ENCODE measurements around the gene RARB.

Gene RARB

DNA sequence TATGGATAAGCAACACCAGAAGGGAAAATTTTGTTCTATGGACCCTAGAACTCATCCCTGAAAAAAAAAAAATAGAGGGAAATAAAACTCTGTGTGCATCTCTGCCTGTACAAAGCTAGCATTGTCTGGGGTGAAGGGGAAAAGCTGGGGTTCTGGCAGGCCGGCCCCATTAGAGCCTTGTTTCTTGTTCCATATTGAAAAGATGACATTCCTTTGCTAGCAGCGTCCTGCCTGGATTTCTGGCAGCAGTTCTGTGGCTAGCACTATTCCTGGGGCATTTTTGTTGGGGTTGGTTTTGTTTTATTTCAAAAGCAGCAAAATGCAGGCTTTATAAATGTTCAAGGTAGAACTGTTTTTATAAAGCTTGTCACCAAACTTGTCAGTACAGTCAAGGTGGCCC, 45.2 kb downstream of the RARB start:
- no peak for DNase-seq

GRCh38 chr3:25474052-25474451, 46.0 kb downstream of the RARB start:
- DNase-seq = no peak

DNA sequence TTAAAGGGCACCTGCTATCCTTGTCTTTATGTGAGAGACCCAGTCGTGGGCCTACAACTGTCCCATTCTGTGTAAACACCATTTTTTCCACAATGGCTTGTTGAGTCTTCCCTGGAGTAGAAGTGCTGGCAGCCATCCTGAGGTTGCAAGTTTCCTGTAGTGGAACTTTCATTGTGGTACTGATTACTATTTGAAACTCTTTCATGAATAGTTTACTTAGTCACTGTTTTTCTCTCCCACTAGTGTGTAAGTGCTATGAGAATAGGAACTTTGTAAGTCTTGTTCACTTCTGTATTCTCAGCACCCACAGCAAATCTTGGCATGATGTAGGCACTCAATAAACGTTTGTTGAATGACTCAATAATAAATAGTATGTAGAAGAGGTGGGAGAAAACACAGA, 48.6 kb downstream of the RARB start:
- DNase-seq = no peak

GRCh38 chr3:25478211-25478757, 50.2 kb downstream of the RARB start:
- DNase-seq = no peak

GRCh38 chr3:25478964-25479726, 51.1 kb downstream of the RARB start:
- no peak for DNase-seq

- no peak for DNase-seq
Observed at GRCh38 chr3:25479727-25480010, 51.6 kb downstream of the RARB start.

- DNase-seq = no peak
Observed at GRCh38 chr3:25480811-25481210, 52.7 kb downstream of the RARB start.

GRCh38 chr3:25481386-25481785, 53.3 kb downstream of the RARB start:
- no peak for DNase-seq

DNA sequence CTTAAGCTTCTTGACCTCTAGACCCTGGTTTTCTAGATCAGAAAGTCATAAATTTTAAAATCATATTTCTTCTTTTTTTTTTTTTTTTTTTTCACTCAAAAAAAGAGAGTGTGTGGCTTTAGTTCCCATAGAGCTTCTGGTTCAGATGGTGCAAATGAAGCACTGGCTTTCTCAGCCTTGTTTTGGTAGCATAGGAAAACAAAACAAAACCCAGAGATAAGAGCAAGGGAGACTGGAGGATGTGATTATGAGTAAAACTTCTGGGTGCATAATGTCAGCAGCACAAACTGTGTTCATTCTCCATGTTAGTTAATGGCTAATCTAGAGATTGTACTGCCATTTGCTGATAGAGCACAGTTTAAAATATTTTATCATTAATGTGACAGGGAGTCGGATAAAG, 55.4 kb downstream of the RARB start:
- no peak for DNase-seq

DNA sequence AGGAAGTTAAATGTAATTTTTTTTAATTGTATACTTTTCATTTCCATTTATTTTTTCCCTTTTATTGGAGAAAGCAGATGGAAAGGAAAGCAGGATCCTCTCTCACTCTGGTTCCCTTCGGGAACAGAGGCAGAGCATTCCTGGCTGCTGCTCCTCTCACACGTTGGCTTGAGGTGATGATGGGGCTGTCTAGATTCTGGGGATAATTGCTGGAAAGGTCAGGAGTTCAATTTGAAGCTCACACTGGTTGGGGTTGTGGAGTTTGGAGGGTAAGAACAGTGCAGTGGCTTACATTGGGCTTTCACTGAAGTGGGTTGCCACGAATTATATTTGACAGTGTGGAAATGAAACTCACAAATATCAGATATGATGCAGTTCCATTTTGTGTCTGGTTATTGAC, 57.6 kb downstream of the RARB start:
- DNase-seq = no peak

- no peak for DNase-seq
Observed at GRCh38 chr3:25486932-25487331, 58.9 kb downstream of the RARB start.

DNA sequence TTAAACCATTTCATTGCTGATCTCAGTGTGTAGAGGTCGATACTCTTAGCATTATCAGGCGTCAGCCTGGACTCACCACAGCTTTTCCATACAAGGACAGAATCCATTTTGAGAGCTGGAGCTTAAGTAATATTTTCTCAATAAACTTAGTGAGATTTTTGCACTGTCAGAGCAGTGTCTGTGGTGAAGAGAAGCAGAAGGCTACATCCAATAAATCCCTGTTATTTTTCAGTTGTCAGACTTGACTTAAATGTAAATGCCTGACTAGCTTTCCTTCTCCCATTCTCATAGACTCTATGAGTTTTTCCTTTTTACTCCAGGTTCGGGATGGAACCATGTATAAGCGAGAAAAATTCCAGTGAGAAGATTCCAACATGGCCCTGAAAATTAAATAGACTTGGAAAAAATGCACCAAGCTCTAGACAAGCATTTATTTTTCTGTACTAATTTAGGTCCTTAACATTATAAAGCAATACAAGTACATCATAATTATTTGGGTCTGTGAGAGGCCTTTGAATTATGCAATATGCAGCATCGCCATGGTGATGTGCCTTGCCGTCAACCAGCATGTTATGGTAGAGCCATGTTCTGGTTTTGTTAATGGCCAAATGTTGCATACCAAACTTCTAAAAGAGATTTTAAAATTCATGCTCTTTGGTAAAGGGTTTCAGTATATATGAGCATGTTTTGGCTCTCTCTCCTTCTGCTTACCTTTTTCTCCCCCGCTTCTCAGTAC, 62.0 kb downstream of the RARB start:
- DNase-seq = no peak

DNA sequence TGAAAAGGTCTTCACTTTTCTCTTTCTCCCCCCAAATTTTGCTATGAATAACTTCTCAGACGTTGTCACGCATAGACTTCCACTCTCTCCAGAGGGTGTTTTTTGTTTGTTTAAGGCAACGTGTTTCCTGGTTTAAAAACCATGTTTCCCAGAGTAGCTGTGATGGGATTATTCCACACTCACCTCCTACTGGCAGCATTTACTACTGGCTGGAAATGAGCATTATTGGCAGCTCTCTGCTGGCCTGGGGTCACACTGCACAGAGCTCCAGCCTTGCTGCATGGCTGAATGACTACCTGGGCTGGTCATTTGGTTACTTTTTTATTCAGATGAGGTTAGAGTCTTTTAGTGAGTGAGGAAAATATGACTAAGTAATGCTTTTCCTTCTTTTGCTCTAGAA, 65.2 kb downstream of the RARB start:
- DNase-seq = no peak

DNA sequence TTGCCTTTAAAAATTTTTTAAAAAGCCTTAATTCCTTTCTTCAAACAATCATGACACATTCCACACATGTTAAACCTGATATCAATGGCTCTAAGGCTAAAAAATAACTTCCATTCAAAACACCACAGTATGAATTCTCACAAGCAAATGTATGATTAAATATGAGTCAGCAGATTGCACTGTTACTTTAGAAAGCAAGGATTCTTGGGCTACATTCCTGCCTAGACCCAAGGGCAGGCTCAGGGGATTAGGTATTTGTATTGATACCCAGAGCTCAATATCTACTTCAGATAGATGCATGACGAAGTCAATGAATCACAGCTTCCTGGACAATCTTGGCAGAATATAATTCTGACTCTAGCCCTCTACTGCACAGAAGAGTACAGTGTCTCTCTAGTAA, 65.7 kb downstream of the RARB start:
- no peak for DNase-seq

DNA sequence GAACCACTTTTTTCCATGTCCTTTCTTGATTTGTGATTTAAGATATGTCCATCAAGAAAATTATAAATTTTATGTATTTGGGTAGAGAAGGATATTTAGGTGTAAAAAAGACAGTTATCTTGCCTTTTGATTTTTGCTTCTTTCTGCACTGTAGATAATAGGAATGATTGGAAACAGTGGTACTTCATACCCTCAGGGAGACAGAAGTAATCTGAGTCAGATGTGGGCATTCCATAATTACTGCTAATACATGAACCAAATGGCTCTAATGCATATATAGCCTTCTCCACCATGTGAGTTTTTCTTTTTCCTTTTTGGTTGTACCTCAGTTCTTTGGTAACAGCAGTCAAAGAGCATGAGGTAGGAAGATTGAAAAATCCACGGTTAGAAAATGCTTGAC, 67.2 kb downstream of the RARB start:
- no peak for DNase-seq

DNA sequence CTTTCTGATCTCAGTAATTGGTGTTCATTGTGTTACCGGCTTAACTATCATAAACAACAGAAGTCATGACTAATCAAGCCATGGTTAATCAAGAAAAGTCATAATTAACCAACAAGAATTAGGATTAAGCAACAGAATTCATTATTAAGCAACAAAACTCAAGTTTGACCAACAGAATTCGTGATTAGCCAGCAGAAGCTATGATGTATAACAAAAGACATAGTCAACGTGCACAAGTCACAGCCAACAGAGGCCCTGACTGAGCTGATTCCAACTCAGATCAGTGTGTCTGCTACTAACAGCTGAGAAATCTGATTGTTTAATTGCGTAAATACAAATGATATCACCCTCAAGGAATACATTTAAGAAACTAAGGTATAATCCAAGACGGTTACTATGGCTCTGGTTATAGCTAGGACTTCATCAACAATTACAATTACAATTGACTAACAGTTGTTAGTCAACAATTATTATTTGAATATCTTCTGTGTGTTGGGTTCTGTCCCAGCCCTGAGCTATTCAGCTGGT, 67.7 kb downstream of the RARB start:
- no peak for DNase-seq

DNA sequence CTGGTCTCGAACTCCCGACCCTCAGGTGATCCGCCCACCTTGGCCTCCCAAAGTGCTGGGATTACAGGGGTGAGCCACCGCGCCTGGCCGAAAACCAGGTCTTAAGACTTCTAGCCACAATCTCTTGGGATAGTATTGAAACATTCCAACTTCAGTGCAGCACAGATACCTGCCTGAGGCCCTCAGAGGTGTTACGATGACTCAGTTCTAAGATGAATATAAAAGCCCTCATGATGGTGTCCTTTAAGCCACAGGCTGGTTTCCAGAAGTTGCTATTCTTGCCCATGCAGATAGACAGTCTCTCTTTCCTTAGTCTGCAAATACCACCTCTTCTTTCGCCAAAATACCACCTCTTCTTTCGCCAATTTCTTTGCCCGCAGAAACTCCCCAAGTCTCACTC, 69.0 kb downstream of the RARB start:
- no peak for DNase-seq

GRCh38 chr3:25500706-25501210, 72.7 kb downstream of the RARB start:
- DNase-seq = no peak

DNA sequence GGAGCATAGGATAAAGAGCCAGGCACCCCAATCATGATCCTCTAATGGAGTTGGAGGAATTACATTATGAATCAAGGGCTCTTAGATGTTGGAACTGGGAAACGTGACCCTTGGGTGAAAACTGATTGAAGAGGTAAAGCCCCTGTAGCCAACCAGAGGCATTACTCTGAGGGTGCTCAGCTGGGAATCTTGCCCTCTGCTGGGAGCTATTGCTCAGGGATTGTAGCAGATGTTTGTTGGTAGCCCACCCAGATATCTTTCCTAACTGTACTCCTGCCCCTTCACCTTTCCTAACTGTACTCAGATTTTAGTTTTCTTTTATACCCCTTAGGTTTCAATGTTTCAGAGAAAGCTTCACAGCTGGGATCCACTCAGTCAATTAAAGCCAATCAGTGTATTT, 74.2 kb downstream of the RARB start:
- DNase-seq = no peak

- DNase-seq = no peak
Observed at GRCh38 chr3:25503898-25504301, 75.8 kb downstream of the RARB start.

DNA sequence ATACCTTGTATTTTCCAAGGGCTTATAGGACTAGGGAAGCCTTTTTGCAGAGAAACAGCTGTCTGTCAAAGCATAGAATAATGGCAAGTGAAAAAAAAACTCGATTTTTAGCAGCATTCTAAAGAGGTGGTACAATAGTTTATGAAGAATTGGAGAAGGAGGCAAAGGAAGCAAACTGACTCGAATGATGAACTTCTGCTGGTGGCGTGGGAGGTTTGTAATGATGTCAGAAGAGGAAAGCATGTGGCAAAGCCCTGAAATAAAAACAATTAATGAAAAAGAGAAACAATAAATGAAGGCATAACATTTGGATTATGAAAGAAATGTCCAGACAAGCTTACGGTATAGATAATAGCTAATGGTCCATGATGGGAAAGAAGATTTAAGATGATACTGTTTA, 77.5 kb downstream of the RARB start:
- DNase-seq = no peak

GRCh38 chr3:25507811-25508210, 79.7 kb downstream of the RARB start:
- no peak for DNase-seq

- DNase-seq = no peak
Observed at GRCh38 chr3:25508433-25508832, 80.4 kb downstream of the RARB start.

GRCh38 chr3:25508901-25509300, 80.8 kb downstream of the RARB start:
- no peak for DNase-seq
